GM19239 (cell line): ENCODE results near the gene PLXNA4.

ENCODE experiments used
- DNase-seq: peaks from one replicate; pipeline ENCODE4 v3.0.0; 2011; ENCODE audit warnings: low spot score; ENCODE audit not compliant: insufficient read length
- FAIRE-seq: peaks from 2 replicates; lab custom pipeline; 2011; peaks lifted over from hg19 to GRCh38; lab: Jason Lieb, UNC

The PLXNA4 gene

GRCh38 chr7:132347858-132348257, 228.4 kb downstream of the PLXNA4 start:
- FAIRE-seq = no peak
- DNase-seq = no peak

GRCh38 chr7:132347123-132347522, 229.1 kb downstream of the PLXNA4 start:
- DNase-seq = no peak
- no peak for FAIRE-seq

- DNase-seq (no peak), FAIRE-seq (no peak)
Observed at GRCh38 chr7:132345543-132346129, 230.6 kb downstream of the PLXNA4 start.

- no peak for FAIRE-seq
- DNase-seq = no peak
Observed at GRCh38 chr7:132345030-132345429, 231.2 kb downstream of the PLXNA4 start.

- FAIRE-seq = no peak
- DNase-seq = no peak
Observed at GRCh38 chr7:132343199-132343598, 233.1 kb downstream of the PLXNA4 start.

- DNase-seq = no peak
- no peak for FAIRE-seq
Observed at GRCh38 chr7:132337450-132338080, 238.7 kb downstream of the PLXNA4 start.

GRCh38 chr7:132336797-132337196, 239.5 kb downstream of the PLXNA4 start:
- DNase-seq (no peak), FAIRE-seq (no peak)

GRCh38 chr7:132333301-132333700, 243.0 kb downstream of the PLXNA4 start:
- DNase-seq (no peak), FAIRE-seq (no peak)

- DNase-seq (no peak), FAIRE-seq (no peak)
Observed at GRCh38 chr7:132328760-132329159, 247.5 kb downstream of the PLXNA4 start.

GRCh38 chr7:132328047-132328620, 248.1 kb downstream of the PLXNA4 start:
- no peak for DNase-seq
- no peak for FAIRE-seq

GRCh38 chr7:132326878-132327589, 249.2 kb downstream of the PLXNA4 start:
- FAIRE-seq (no peak), DNase-seq (no peak)

GRCh38 chr7:132322970-132323369, 253.3 kb downstream of the PLXNA4 start:
- DNase-seq = no peak
- no peak for FAIRE-seq

GRCh38 chr7:132321387-132321786, 254.9 kb downstream of the PLXNA4 start:
- DNase-seq (no peak), FAIRE-seq (no peak)

GRCh38 chr7:132319481-132319880, 256.8 kb downstream of the PLXNA4 start:
- DNase-seq (no peak), FAIRE-seq (no peak)

GRCh38 chr7:132318352-132319318, 257.6 kb downstream of the PLXNA4 start:
- peak; percentile 93 for FAIRE-seq
- DNase-seq = peak; percentile 74

GRCh38 chr7:132317701-132318351, 258.4 kb downstream of the PLXNA4 start:
- FAIRE-seq = no peak
- no peak for DNase-seq

- DNase-seq (no peak), FAIRE-seq (no peak)
Observed at GRCh38 chr7:132312531-132313055, 263.7 kb downstream of the PLXNA4 start.

GRCh38 chr7:132311733-132312132, 264.5 kb downstream of the PLXNA4 start:
- no peak for FAIRE-seq
- no peak for DNase-seq

- DNase-seq (no peak), FAIRE-seq (no peak)
Observed at GRCh38 chr7:132309102-132309805, 267.0 kb downstream of the PLXNA4 start.
